Measurements from ENCODE around the gene PALM2AKAP2.

The PALM2AKAP2 gene

GRCh38 chr9:109771796-109772531 lies 8.0 kb upstream of the PALM2AKAP2 start:
- no peak for DNase-seq (ENCODE audit: low spot score)

- DNase-seq (ENCODE audit: low spot score) = no peak
Observed at GRCh38 chr9:109775516-109775915, 4.5 kb upstream of the PALM2AKAP2 start.

- DNase-seq (ENCODE audit: low spot score) = no peak
Observed at GRCh38 chr9:109776391-109776790, 3.6 kb upstream of the PALM2AKAP2 start.

- DNase-seq (ENCODE audit: low spot score) = no peak
Observed at GRCh38 chr9:109780453-109781033, 545 bp downstream of the PALM2AKAP2 start.

GRCh38 chr9:109781086-109781485 lies 1.1 kb downstream of the PALM2AKAP2 start:
- no peak for DNase-seq (ENCODE audit: low spot score)

GRCh38 chr9:109781541-109782197 lies 1.7 kb downstream of the PALM2AKAP2 start:
- no peak for DNase-seq (ENCODE audit: low spot score)

- DNase-seq (ENCODE audit: low spot score) = no peak
Observed at GRCh38 chr9:109787735-109788134, 7.7 kb downstream of the PALM2AKAP2 start.

- no peak for DNase-seq (ENCODE audit: low spot score)
Observed at GRCh38 chr9:109789556-109789955, 9.6 kb downstream of the PALM2AKAP2 start.

- no peak for DNase-seq (ENCODE audit: low spot score)
Observed at GRCh38 chr9:109789971-109790370, 10.0 kb downstream of the PALM2AKAP2 start.

- no peak for DNase-seq (ENCODE audit: low spot score)
Observed at GRCh38 chr9:109791003-109791677, 11.1 kb downstream of the PALM2AKAP2 start.

- no peak for DNase-seq (ENCODE audit: low spot score)
Observed at GRCh38 chr9:109791747-109792146, 11.7 kb downstream of the PALM2AKAP2 start.

GRCh38 chr9:109792951-109793546 lies 13.1 kb downstream of the PALM2AKAP2 start:
- no peak for DNase-seq (ENCODE audit: low spot score)

- DNase-seq (ENCODE audit: low spot score) = no peak
Observed at GRCh38 chr9:109793921-109794320, 13.9 kb downstream of the PALM2AKAP2 start.

- DNase-seq (ENCODE audit: low spot score) = no peak
Observed at GRCh38 chr9:109794361-109795012, 14.5 kb downstream of the PALM2AKAP2 start.

- no peak for DNase-seq (ENCODE audit: low spot score)
Observed at GRCh38 chr9:109795613-109796012, 15.6 kb downstream of the PALM2AKAP2 start.

GRCh38 chr9:109796078-109796477 lies 16.1 kb downstream of the PALM2AKAP2 start:
- no peak for DNase-seq (ENCODE audit: low spot score)

GRCh38 chr9:109797006-109797405 lies 17.0 kb downstream of the PALM2AKAP2 start:
- DNase-seq (ENCODE audit: low spot score) = no peak

- no peak for DNase-seq (ENCODE audit: low spot score)
Observed at GRCh38 chr9:109797509-109797908, 17.5 kb downstream of the PALM2AKAP2 start.

- DNase-seq (ENCODE audit: low spot score) = no peak
Observed at GRCh38 chr9:109799141-109799540, 19.1 kb downstream of the PALM2AKAP2 start.

GRCh38 chr9:109799792-109800191 lies 19.8 kb downstream of the PALM2AKAP2 start:
- no peak for DNase-seq (ENCODE audit: low spot score)

- DNase-seq (ENCODE audit: low spot score) = no peak
Observed at GRCh38 chr9:109801484-109801883, 21.5 kb downstream of the PALM2AKAP2 start.

- DNase-seq (ENCODE audit: low spot score) = no peak
Observed at GRCh38 chr9:109802491-109802890, 22.5 kb downstream of the PALM2AKAP2 start.
